HG03095 (cell line): ENCODE measurements around the gene NCKAP5L.
"Not testable (repeated sequence)": the region's sequence is repeated elsewhere in the genome, so short reads cannot be mapped to it uniquely, and the experiment has no call there.

Source experiments
- ATAC-seq: cut with Tn5 transposase; IDR thresholded peaks from one replicate; pipeline ENCODE4 v1.9.1; 2021; ENCODE audit warnings: moderate library complexity; ENCODE audit not compliant: unreplicated experiment

Gene NCKAP5L

GRCh38 chr12:49783917-49784676 lies 44.1 kb downstream of the NCKAP5L start:
- no peak for ATAC-seq

GRCh38 chr12:49780914-49781313 lies 47.3 kb downstream of the NCKAP5L start:
- ATAC-seq: not testable (repeated sequence)

GRCh38 chr12:49779581-49779980 lies 48.6 kb downstream of the NCKAP5L start:
- ATAC-seq: no peak

GRCh38 chr12:49777800-49778748 lies 50.1 kb downstream of the NCKAP5L start:
- ATAC-seq: no peak

GRCh38 chr12:49777341-49777740 lies 50.9 kb downstream of the NCKAP5L start:
- ATAC-seq: no peak

GRCh38 chr12:49776858-49777257 lies 51.4 kb downstream of the NCKAP5L start:
- ATAC-seq: no peak

- ATAC-seq: no peak
These were observed 51.8 kb downstream of the NCKAP5L start for GRCh38 chr12:49776413-49776812.

GRCh38 chr12:49773102-49773501 lies 55.1 kb downstream of the NCKAP5L start:
- ATAC-seq: not testable (repeated sequence)

- ATAC-seq: no peak
These were observed 60.9 kb downstream of the NCKAP5L start for GRCh38 chr12:49767333-49767732.

GRCh38 chr12:49766115-49766455 lies 62.1 kb downstream of the NCKAP5L start:
- no peak for ATAC-seq

GRCh38 chr12:49764126-49764525 lies 64.1 kb downstream of the NCKAP5L start:
- no peak for ATAC-seq

- ATAC-seq: no peak
These were observed 65.1 kb downstream of the NCKAP5L start for GRCh38 chr12:49763006-49763591.

- ATAC-seq: no peak
These were observed 65.8 kb downstream of the NCKAP5L start for GRCh38 chr12:49762468-49762847.

- ATAC-seq: no peak
These were observed 66.3 kb downstream of the NCKAP5L start for GRCh38 chr12:49761677-49762467.

- ATAC-seq: no peak
These were observed 77.2 kb downstream of the NCKAP5L start for GRCh38 chr12:49750996-49751393.

- no peak for ATAC-seq
These were observed 77.9 kb downstream of the NCKAP5L start for GRCh38 chr12:49750027-49750995.

- no peak for ATAC-seq
These were observed 79.4 kb downstream of the NCKAP5L start for GRCh38 chr12:49748800-49749199.

- no peak for ATAC-seq
These were observed 79.9 kb downstream of the NCKAP5L start for GRCh38 chr12:49748306-49748705.

GRCh38 chr12:49744363-49744885 lies 83.8 kb downstream of the NCKAP5L start:
- no peak for ATAC-seq
